H9 (cell line): ENCODE results near the gene FCHSD2. TPM values are rescaled to one million over a fixed set of nuclear protein-coding genes. Genes with fewer than 3 reads are reported as not detected.

ENCODE experiments used
- DNase-seq: peaks from one replicate; pipeline ENCODE4 v3.0.0-alpha.2; 2017
- H2AFZ ChIP-seq: one replicate; pipeline ENCODE4 v1.6.1; 2013; ENCODE audit warnings: mild to moderate bottlenecking, low read length, control low read depth, moderate library complexity
- H2AK5ac ChIP-seq: 2 replicates; pipeline ENCODE4 v1.6.1; 2013; ENCODE audit warnings: low read length, control low read depth, mixed read lengths; ENCODE audit not compliant: insufficient read length
- H2BK120ac ChIP-seq: one replicate; pipeline ENCODE4 v1.6.1; 2013; ENCODE audit warnings: low read depth, mild to moderate bottlenecking, low read length, control low read depth, inconsistent platforms; ENCODE audit not compliant: poor library complexity, severe bottlenecking
- H2BK12ac ChIP-seq: 2 replicates; pipeline ENCODE4 v1.6.1; 2013; ENCODE audit warnings: low read length, control low read depth, mixed read lengths, low read depth; ENCODE audit not compliant: insufficient read length
- H2BK15ac ChIP-seq: 2 replicates; pipeline ENCODE4 v1.6.1; 2013; ENCODE audit warnings: low read depth, low read length, control low read depth
- H2BK20ac ChIP-seq: one replicate; pipeline ENCODE4 v1.6.1; 2013; ENCODE audit warnings: low read depth, mild to moderate bottlenecking, low read length, control low read depth, inconsistent platforms; ENCODE audit not compliant: poor library complexity, severe bottlenecking
- H2BK5ac ChIP-seq: 2 replicates; pipeline ENCODE4 v1.6.1; 2013; ENCODE audit warnings: low read length, control low read depth, mixed read lengths; ENCODE audit not compliant: insufficient read length
- H3K14ac ChIP-seq: 2 replicates; pipeline ENCODE4 v1.6.1; 2013; ENCODE audit warnings: low read length, control low read depth; ENCODE audit not compliant: insufficient read depth
- H3K18ac ChIP-seq: 2 replicates; pipeline ENCODE4 v1.6.1; 2013; ENCODE audit warnings: low read depth, mild to moderate bottlenecking, mixed read lengths, low read length, control low read depth; ENCODE audit not compliant: insufficient read length
- H3K23ac ChIP-seq: 2 replicates; pipeline ENCODE4 v1.6.1; 2013; ENCODE audit warnings: low read length, control low read depth, mixed read lengths, low read depth; ENCODE audit not compliant: insufficient read length
- H3K23me2 ChIP-seq: 2 replicates; pipeline ENCODE4 v1.6.1; 2013; ENCODE audit warnings: low read depth, mild to moderate bottlenecking, mixed read lengths, low read length, control low read depth; ENCODE audit not compliant: insufficient read length, poor library complexity, severe bottlenecking
- H3K27ac ChIP-seq: 2 replicates; pipeline ENCODE4 v1.5.1; 2013; ENCODE audit warnings: low read length, control low read depth, mixed read lengths, low read depth; ENCODE audit not compliant: insufficient read length
- H3K27me3 ChIP-seq: 2 replicates; pipeline ENCODE4 v1.6.1; 2013; ENCODE audit warnings: low read length, control low read depth, inconsistent platforms; ENCODE audit not compliant: insufficient read depth
- H3K4ac ChIP-seq: 2 replicates; pipeline ENCODE4 v1.6.1; 2013; ENCODE audit warnings: low read depth, mild to moderate bottlenecking, control low read depth, inconsistent platforms, low read length, moderate library complexity
- H3K4me1 ChIP-seq: 2 replicates; pipeline ENCODE4 v1.6.1; 2013; ENCODE audit warnings: low read length, control low read depth, inconsistent platforms; ENCODE audit not compliant: insufficient read depth
- H3K4me2 ChIP-seq: 2 replicates; pipeline ENCODE4 v1.6.1; 2013; ENCODE audit warnings: low read length, control low read depth, mixed read lengths; ENCODE audit not compliant: insufficient read length, insufficient read depth
- H3K56ac ChIP-seq: 2 replicates; pipeline ENCODE4 v1.6.1; 2013; ENCODE audit warnings: low read depth, mild to moderate bottlenecking, mixed read lengths, low read length, control low read depth; ENCODE audit not compliant: insufficient read length
- H3K79me1 ChIP-seq: 2 replicates; pipeline ENCODE4 v1.6.1; 2013; ENCODE audit warnings: low read depth, mild to moderate bottlenecking, moderate library complexity, low read length, control low read depth, inconsistent platforms; ENCODE audit not compliant: insufficient read depth, poor library complexity, severe bottlenecking
- H3K79me2 ChIP-seq: 2 replicates; pipeline ENCODE4 v1.6.1; 2013; ENCODE audit warnings: low read length, control low read depth, inconsistent platforms; ENCODE audit not compliant: insufficient read depth
- H3K9ac ChIP-seq: 2 replicates; pipeline ENCODE4 v1.6.1; 2013; ENCODE audit warnings: low read length, control low read depth, mixed read lengths; ENCODE audit not compliant: insufficient read length; ENCODE audit errors: extremely low read depth
- H3K9me3 ChIP-seq: one replicate; pipeline ENCODE4 v1.6.1; 2013; ENCODE audit warnings: low read depth, low read length, inconsistent platforms; ENCODE audit not compliant: control insufficient read depth
- H3T11ph ChIP-seq: one replicate; pipeline ENCODE4 v1.6.1; 2013; ENCODE audit warnings: mild to moderate bottlenecking, low read length, control low read depth, inconsistent platforms
- H4K20me1 ChIP-seq: one replicate; pipeline ENCODE4 v1.6.1; 2013; ENCODE audit not compliant: control insufficient read depth, insufficient read length, insufficient read depth
- H4K5ac ChIP-seq: 2 replicates; pipeline ENCODE4 v1.6.1; 2013; ENCODE audit warnings: low read depth, mild to moderate bottlenecking, mixed read lengths, low read length, control low read depth; ENCODE audit not compliant: insufficient read length
- H4K8ac ChIP-seq: replicated peaks from 2 replicates; pipeline ENCODE4 v1.6.1; 2013; ENCODE audit warnings: low read length, control low read depth, mixed read lengths, low read depth; ENCODE audit not compliant: insufficient read length
- H4K91ac ChIP-seq: 2 replicates; pipeline ENCODE4 v1.6.1; 2013; ENCODE audit warnings: low read depth, mild to moderate bottlenecking, moderate library complexity, mixed read lengths, low read length, control low read depth; ENCODE audit not compliant: insufficient read length
- H3K27ac Mint-ChIP-seq, 3 experiments: 2 replicates in 2 of 3; 3 replicates in 1 of 3; pipeline ENCODE4 v1.8.0; 2020 to 2021; ENCODE audit warnings: mixed read lengths in 3 of 3, mild to moderate bottlenecking in 1 of 3, moderate library complexity in 1 of 3
- H3K27me3 Mint-ChIP-seq: 2 replicates; pipeline ENCODE4 v1.8.0; 2021; ENCODE audit warnings: low read depth, mild to moderate bottlenecking, moderate library complexity, mixed read lengths
- H3K36me3 Mint-ChIP-seq, 3 experiments: 2 replicates in 2 of 3; 3 replicates in 1 of 3; pipeline ENCODE4 v1.8.0; 2020 to 2021; ENCODE audit warnings: low read depth in 3 of 3, mixed read lengths in 3 of 3; ENCODE audit not compliant: insufficient read depth in 1 of 3
- H3K4me1 Mint-ChIP-seq, 2 experiments: 2 replicates each; pipeline ENCODE4 v1.8.0; 2020; ENCODE audit warnings: mixed read lengths in 2 of 2
- H3K4me3 Mint-ChIP-seq, 2 experiments: 2 replicates in 1 of 2; 3 replicates in 1 of 2; pipeline ENCODE4 v1.8.0; 2020 to 2021; ENCODE audit warnings: mild to moderate bottlenecking in 2 of 2, mixed read lengths in 2 of 2, moderate library complexity in 1 of 2
- H3K9me3 Mint-ChIP-seq, 2 experiments: 2 replicates in 1 of 2; 3 replicates in 1 of 2; pipeline ENCODE4 v1.8.0; 2020; ENCODE audit warnings: mild to moderate bottlenecking in 2 of 2, mixed read lengths in 2 of 2, moderate library complexity in 1 of 2
- CTCF ChIP-seq: fragments of 200-600 bp; sonication (generic); conservative IDR thresholded peaks from 3 replicates; pipeline ENCODE4 v1.8.0; 2021; ENCODE audit warnings: antibody characterized with exemption, mild to moderate bottlenecking
- WGBS: extraction: QIAGEN DNeasy Blood & Tissue Kit; methylation state at CpG from one replicate; pipeline ENCODE4 v1.1.7; 2013; ENCODE audit warnings: missing lambda C conversion rate, low lambda C conversion rate, mixed read lengths; ENCODE audit not compliant: insufficient read length; ENCODE audit errors: extremely low coverage; 5-methylcytosine and 5-hydroxymethylcytosine counted together
- total RNA-seq: library from RNA; stranded (reverse); gene quantifications from 2 replicates; pipeline ENCODE4 v1.2.1, GENCODE V29; 2021

FCHSD2 gene
- total RNA-seq, 1 experiment from 2014 or later = 17.8 TPM

- Mint-ChIP-seq H3K4me1 (peaks cover 32 to 34% of the 10 kb centered on the region in 2 experiments), H3K36me3 (peaks cover 4 to 24% (median 20%) of the 10 kb centered on the region in 3 experiments; a peak in 6 of 7 replicates), H3K4me3 (no peak overlapping the region), H3K9me3 (no peaks in the 10 kb centered on the region; a peak in 1 of 5 replicates), H3K27me3 (peaks cover 8% of the 10 kb centered on the region), H3K27ac (no peak overlapping the region)
- no peak overlapping the region for H2BK120ac ChIP-seq
- peaks cover 7% of the 10 kb centered on the region; the same call in 1 of the 2 replicates for H3K4me1 ChIP-seq
- H2BK5ac ChIP-seq = no peak overlapping the region
- H3K9ac ChIP-seq = no peak overlapping the region
- H3K9me3 ChIP-seq = no peaks in the 10 kb centered on the region
- no peak overlapping the region for H3K56ac ChIP-seq
- no peaks in the 10 kb centered on the region for H3K79me2 ChIP-seq
- no peak overlapping the region for H3K4me2 ChIP-seq
- H3K23ac ChIP-seq = no peak overlapping the region
- no peak overlapping the region for H3K14ac ChIP-seq
- no peak overlapping the region for H2AK5ac ChIP-seq
- H4K91ac ChIP-seq = no peak overlapping the region
- no peak overlapping the region for H2BK15ac ChIP-seq
- H2AFZ ChIP-seq = no peak overlapping the region
- TF ChIP-seq CTCF = no peak
- no peak overlapping the region for H3T11ph ChIP-seq
- no peak overlapping the region for H3K4ac ChIP-seq
- H3K23me2 ChIP-seq = peaks cover 18% of the 10 kb centered on the region
- no peak overlapping the region for H3K27ac ChIP-seq
- H4K8ac ChIP-seq = no peak overlapping the region
- no peaks in the 10 kb centered on the region; the same call in 1 of the 2 replicates for H3K27me3 ChIP-seq
- H4K20me1 ChIP-seq = no peaks in the 10 kb centered on the region
- DNase-seq = no peak
- H2BK20ac ChIP-seq = no peak overlapping the region
- no peak overlapping the region for H3K18ac ChIP-seq
- WGBS = no CpG with 5 or more reads among the region's 7 CpGs
- H3K79me1 ChIP-seq = no peaks in the 10 kb centered on the region
- no peak overlapping the region for H4K5ac ChIP-seq
- no peak overlapping the region for H2BK12ac ChIP-seq
Observed at GRCh38 chr11:72816404-72816990, 325.6 kb downstream of the FCHSD2 start.
